AG09319 (cell line): ENCODE data around the gene CLDN20.

Experiments used
- DNase-seq: peaks from one replicate; pipeline ENCODE4 v3.0.0-alpha.2; 2010; ENCODE audit warnings: low read depth; ENCODE audit errors: extremely low read depth
- TF ChIP-seq, protein P1 (sequence below): IDR thresholded peaks from 2 replicates; pipeline ENCODE4 v1.5.1; 2011; ENCODE audit warnings: low read depth, mild to moderate bottlenecking, inconsistent platforms, low read length, moderate library complexity

CLDN20 gene

GRCh38 chr6:155254139-155254538, 9.7 kb upstream of the CLDN20 start:
- DNase-seq = no peak
- TF ChIP-seq, protein P1, sequence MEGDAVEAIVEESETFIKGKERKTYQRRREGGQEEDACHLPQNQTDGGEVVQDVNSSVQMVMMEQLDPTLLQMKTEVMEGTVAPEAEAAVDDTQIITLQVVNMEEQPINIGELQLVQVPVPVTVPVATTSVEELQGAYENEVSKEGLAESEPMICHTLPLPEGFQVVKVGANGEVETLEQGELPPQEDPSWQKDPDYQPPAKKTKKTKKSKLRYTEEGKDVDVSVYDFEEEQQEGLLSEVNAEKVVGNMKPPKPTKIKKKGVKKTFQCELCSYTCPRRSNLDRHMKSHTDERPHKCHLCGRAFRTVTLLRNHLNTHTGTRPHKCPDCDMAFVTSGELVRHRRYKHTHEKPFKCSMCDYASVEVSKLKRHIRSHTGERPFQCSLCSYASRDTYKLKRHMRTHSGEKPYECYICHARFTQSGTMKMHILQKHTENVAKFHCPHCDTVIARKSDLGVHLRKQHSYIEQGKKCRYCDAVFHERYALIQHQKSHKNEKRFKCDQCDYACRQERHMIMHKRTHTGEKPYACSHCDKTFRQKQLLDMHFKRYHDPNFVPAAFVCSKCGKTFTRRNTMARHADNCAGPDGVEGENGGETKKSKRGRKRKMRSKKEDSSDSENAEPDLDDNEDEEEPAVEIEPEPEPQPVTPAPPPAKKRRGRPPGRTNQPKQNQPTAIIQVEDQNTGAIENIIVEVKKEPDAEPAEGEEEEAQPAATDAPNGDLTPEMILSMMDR = no peak

DNA sequence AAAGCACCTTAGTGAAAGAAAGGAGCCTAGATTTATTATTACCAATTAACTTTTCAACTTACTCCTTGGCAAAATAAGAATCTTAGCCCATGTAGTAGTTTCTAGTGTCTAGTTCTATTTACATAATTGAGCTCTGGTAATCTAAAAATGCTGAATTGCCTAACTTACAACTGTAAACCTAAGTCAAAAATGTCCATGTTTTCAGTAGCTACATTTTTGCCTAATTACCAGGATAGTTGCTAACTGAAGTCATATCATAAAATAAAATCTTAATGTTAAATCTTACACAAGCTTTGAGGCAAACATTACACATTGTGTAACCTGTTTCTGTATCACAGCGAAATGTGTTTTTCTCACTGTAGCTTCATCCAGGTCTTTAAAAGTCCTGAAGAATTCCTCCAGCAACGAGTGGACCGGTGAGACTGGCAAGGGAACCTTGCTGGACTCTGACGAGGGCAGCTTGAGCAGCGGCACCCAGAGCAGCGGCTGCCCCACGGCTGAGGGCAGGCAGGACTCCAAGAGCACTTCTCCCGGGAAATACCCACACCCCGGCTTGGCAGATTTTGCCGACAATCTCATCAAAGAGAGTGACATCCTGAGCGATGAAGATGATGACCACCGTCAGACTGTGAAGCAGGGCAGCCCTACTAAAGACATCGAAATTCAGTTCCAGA, 7.6 kb upstream of the CLDN20 start:
- TF ChIP-seq, protein P1 = no peak
- no peak for DNase-seq

DNA sequence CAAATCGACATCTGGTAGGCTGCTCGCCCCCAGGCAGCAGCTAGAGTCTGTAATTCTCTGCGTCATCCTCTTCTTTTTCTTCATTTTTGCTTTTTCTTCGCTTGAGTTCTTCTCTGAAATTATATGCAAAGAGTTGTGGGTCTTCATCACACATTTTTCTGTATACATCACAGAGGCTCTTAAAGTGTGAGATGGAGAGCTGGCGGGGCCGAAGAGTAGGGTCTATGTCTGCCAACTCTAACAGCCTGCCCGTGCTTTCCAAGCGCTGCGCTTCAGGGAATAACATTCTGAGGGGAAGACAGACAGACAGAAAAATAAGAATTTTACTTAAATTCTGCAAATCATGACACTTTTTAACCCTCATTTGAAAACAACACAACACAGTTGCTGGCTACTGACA, 6.0 kb upstream of the CLDN20 start:
- TF ChIP-seq, protein P1 = no peak
- no peak for DNase-seq

DNA sequence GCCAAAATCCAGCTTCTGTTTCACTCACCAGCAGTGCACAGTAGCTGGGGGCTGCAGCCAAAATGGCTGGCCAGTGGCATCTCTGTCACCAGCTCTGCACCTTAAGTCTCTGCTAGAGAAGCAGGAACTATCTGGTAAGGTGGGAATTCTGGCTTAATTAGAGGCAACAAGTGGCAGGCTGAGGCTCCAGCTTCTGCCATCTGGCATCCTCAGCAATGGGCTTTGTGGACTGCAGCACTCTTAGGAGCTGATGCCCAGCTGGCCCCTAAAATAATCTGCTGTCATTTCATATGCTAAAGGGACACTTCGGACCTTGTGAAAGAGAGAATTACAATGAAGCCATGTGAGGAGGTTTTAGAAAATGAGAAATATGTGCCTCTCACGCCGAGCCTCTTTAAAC, 4.6 kb upstream of the CLDN20 start:
- no peak for DNase-seq
- TF ChIP-seq, protein P1 = no peak

- TF ChIP-seq, protein P1 = no peak
- no peak for DNase-seq
These were observed 3.9 kb upstream of the CLDN20 start for GRCh38 chr6:155259897-155260296.

GRCh38 chr6:155260686-155261085, 3.1 kb upstream of the CLDN20 start:
- TF ChIP-seq, protein P1 = no peak
- DNase-seq = no peak

GRCh38 chr6:155261111-155261900, 2.5 kb upstream of the CLDN20 start:
- TF ChIP-seq, protein P1 = no peak
- no peak for DNase-seq
